ENCODE results near the gene CEBPE.
A peak's percentile ranks its signal among the peaks of the same experiment; 100 is the strongest.

The CEBPE gene

DNA sequence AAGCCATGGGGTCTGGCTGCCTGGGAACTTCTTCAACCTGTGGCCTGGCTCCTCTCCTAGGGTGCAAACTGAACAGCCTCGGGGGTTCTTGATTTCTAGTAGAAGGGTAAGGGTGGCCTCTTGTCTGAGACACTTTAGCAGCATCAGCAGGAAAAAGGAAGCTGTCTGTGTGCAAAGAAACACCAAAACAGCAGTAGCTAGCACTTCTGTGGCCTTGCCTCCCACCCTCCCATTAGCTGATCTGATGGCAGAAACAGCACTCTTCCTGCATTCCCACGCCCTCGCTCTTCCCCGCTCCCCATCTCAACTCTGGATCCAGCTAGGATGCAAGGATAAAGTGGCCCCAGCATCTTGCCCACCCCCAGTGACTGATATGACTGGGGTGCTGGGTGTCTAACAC, 43.7 kb upstream of the CEBPE start:
- TF ChIP-seq, protein P1, sequence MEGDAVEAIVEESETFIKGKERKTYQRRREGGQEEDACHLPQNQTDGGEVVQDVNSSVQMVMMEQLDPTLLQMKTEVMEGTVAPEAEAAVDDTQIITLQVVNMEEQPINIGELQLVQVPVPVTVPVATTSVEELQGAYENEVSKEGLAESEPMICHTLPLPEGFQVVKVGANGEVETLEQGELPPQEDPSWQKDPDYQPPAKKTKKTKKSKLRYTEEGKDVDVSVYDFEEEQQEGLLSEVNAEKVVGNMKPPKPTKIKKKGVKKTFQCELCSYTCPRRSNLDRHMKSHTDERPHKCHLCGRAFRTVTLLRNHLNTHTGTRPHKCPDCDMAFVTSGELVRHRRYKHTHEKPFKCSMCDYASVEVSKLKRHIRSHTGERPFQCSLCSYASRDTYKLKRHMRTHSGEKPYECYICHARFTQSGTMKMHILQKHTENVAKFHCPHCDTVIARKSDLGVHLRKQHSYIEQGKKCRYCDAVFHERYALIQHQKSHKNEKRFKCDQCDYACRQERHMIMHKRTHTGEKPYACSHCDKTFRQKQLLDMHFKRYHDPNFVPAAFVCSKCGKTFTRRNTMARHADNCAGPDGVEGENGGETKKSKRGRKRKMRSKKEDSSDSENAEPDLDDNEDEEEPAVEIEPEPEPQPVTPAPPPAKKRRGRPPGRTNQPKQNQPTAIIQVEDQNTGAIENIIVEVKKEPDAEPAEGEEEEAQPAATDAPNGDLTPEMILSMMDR (IDR thresholded peaks at IDR 0.05; ENCODE audit: insufficient read depth, low read depth, low read length, missing control alignments), result no peak
- DNase-seq (ENCODE audit: low read depth), result no peak
- no peak overlapping the region for H3K4me3 ChIP-seq (ENCODE audit: low read length)

DNA sequence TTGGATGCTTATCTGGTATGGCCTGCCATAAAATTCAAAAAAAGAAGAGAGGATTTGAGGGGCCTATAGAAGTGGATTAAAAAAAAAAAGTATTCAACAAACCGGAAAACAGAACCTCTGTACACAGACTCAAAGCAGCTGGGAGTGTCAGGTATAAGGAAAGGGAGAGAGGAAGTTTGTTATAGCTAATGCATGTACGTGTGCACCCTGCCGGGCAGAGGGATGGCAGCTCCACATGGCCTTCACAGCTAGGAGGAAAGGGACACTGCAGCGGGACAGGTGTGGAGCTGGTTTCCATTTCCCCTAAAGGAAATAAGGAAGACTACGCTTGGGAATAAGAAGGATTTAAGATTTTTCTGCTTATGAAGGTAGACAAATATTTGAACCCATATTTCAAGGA, 43.0 kb upstream of the CEBPE start:
- H3K4me3 ChIP-seq (ENCODE audit: low read length), result no peak overlapping the region
- TF ChIP-seq, protein P1 (IDR thresholded peaks at IDR 0.05; ENCODE audit: insufficient read depth, low read depth, low read length, missing control alignments), result no peak
- no peak for DNase-seq (ENCODE audit: low read depth)

DNA sequence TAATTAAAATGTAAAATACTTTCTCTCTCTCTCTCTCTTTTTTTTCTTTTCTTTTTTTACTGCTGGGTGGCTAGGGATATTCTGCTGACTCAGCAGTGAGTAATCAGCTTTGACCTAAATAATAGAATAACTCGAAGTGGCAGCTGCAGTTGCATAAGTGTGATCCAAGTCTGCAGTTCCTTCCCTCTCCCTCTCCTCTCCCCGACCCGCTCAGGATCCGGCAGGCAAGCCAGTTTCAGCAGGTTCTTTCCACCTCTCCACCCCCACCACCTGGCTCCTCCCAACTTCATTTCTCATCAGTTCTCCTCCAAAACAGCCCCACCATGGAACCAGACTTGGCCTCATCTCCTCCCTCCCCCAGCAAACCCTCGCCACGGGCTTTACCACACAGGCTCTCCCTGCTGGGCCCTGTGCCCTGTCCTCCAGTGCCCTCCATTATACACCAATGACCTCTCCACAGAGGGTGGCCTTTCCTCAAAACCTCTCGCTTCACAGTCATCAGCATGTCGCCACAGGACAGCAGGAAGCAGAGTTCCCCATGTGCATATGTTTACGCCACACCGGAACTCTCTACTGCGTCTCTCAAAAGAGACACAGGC, 42.0 kb upstream of the CEBPE start:
- DNase-seq (ENCODE audit: low read depth), result peak; percentile 95
- TF ChIP-seq, protein P1 (IDR thresholded peaks at IDR 0.05; ENCODE audit: insufficient read depth, low read depth, low read length, missing control alignments), result no peak
- no peak overlapping the region for H3K4me3 ChIP-seq (ENCODE audit: low read length)

DNA sequence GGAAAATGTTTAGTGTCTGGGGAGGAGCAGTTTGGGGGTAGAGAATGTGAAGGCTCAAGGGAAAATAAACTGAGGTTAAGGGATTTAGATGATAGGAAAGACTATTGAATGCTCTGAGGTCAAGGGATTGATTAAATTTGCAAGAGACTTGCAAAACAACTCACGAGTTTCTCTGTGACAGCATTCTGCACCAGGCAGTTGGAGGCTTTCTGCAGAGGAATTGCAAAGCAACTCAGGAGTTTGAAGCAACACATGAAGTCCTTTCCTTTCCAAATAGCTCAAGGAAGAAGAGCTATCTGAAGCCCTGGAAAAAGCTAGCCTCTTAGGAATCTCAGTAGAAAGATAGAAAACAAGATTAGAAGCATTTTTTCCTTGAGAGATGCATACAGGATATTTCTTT, 40.5 kb upstream of the CEBPE start:
- TF ChIP-seq, protein P1 (IDR thresholded peaks at IDR 0.05; ENCODE audit: insufficient read depth, low read depth, low read length, missing control alignments), result no peak
- DNase-seq (ENCODE audit: low read depth), result no peak

DNA sequence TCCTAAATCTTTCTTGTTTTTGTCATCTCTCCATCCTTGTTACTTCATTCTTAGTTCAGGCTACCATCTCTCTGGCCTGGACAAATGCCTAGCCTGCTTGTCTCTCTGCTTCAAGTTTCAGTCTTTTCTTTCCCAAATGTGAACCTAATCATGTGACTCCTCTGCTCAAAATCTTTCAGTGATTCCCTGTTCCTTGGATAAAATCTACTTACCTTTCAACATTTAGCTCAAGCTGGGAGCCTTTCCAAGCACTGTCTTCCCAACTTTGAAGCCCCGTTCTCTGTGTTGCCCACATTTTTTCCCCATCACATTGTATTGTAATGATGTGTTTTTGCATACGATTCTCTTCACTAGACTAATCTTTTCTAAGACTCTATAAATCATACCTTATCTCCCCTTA, 39.7 kb upstream of the CEBPE start:
- DNase-seq (ENCODE audit: low read depth), result no peak

More for the DNA sequence above, 40.5 kb upstream of the CEBPE start:
- no peak overlapping the region for H3K4me3 ChIP-seq (ENCODE audit: low read length)

DNA sequence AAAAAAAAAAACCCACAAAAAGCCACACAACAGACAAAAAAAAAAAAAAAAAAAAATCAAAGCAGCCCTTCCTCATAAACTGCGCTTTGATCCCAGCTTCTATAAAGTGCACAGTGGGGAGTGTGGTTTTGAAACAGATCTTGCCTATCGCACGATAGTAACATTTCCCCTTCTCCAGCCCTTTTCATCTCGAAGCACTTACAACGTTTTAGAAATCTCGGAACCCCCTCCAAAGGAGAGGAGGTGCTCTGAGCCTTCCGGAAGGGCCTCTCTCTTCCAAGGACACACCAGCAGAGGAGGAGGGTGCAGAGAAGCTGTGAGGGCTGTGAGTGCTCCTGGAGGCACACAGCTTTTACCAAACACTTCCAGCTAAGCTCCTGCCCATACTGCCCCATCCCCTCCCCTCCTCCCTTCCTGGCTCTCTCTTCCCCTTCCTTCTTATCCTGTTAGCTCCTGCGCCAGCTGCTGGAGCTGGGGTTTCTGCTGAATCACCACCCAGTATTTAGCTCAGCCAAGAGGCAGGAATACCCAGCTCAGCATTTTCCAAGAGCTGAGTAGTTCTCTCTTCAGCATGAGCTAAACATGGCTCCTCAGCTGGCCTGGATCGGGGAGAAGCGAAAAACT, 36.0 kb upstream of the CEBPE start:
- peak; percentile 88 for DNase-seq (ENCODE audit: low read depth)
- no peak overlapping the region for H3K4me3 ChIP-seq (ENCODE audit: low read length)
- TF ChIP-seq, protein P1 (IDR thresholded peaks at IDR 0.05; ENCODE audit: insufficient read depth, low read depth, low read length, missing control alignments), result no peak

More for the DNA sequence above, 39.7 kb upstream of the CEBPE start:
- TF ChIP-seq, protein P1 (IDR thresholded peaks at IDR 0.05; ENCODE audit: insufficient read depth, low read depth, low read length, missing control alignments), result no peak
- H3K4me3 ChIP-seq (ENCODE audit: low read length), result no peak overlapping the region

All from epithelial cell of esophagus (primary cell).